Fibroblast of lung (primary cell): ENCODE results near the gene SULF2. TPM values are rescaled to one million over a fixed set of nuclear protein-coding genes. Genes with fewer than 3 reads are reported as not detected.
"Not testable (repeated sequence)": the region's sequence is repeated elsewhere in the genome, so short reads cannot be mapped to it uniquely, and the experiment has no call there.

ENCODE experiments used
- DNase-seq, 2 donors: peaks; one replicate each; pipeline versions ENCODE4 v3.0.0 to v3.0.0-alpha.2; 2010; ENCODE audit warnings: low read depth in 2 of 2
- H2AFZ ChIP-seq: 2 replicates; pipeline ENCODE4 v1.5.1; 2012; ENCODE audit warnings: low read length, control low read depth, inconsistent platforms
- H3K27ac ChIP-seq: 2 replicates; pipeline ENCODE4 v1.5.1; 2011; ENCODE audit warnings: low read length, control low read depth; ENCODE audit not compliant: insufficient read depth
- H3K27me3 ChIP-seq: 2 replicates; pipeline ENCODE4 v1.5.1; 2011; ENCODE audit warnings: mild to moderate bottlenecking, low read length; ENCODE audit not compliant: control insufficient read depth, insufficient read depth
- H3K36me3 ChIP-seq: 2 replicates; pipeline ENCODE4 v1.5.1; 2011; ENCODE audit warnings: low read length; ENCODE audit not compliant: control insufficient read depth, insufficient read depth
- H3K4me1 ChIP-seq: 2 replicates; pipeline ENCODE4 v1.5.1; 2011; ENCODE audit warnings: low read length; ENCODE audit not compliant: control insufficient read depth, insufficient read depth; ENCODE audit errors: extremely low read depth
- H3K4me2 ChIP-seq: 2 replicates; pipeline ENCODE4 v1.5.1; 2011; ENCODE audit warnings: low read length, control low read depth; ENCODE audit not compliant: insufficient read depth; ENCODE audit errors: extremely low read depth
- H3K4me3 ChIP-seq, 4 experiments: fragments of 200-600 bp in 1 of 4; sonication (generic) in 1 of 4; replicated peaks in 1 of 4; 2 replicates each; pipeline ENCODE4 v1.5.1; 2011 to 2016; ENCODE audit warnings: low read length in 4 of 4, low read depth in 3 of 4, mild to moderate bottlenecking in 3 of 4, control low read depth in 2 of 4, inconsistent platforms in 1 of 4, mixed read lengths in 1 of 4; ENCODE audit not compliant: insufficient read depth in 1 of 4; ENCODE audit errors: control extremely low read depth in 1 of 4
- H3K79me2 ChIP-seq: 2 replicates; pipeline ENCODE4 v1.5.1; 2012; ENCODE audit warnings: mild to moderate bottlenecking, low read length, inconsistent platforms; ENCODE audit not compliant: control insufficient read depth, insufficient read depth
- H3K9ac ChIP-seq: 2 replicates; pipeline ENCODE4 v1.5.1; 2011; ENCODE audit warnings: mild to moderate bottlenecking, low read length, control low read depth; ENCODE audit not compliant: insufficient read depth
- H3K9me3 ChIP-seq: 2 replicates; pipeline ENCODE4 v1.5.1; 2012; ENCODE audit warnings: low read depth, low read length; ENCODE audit not compliant: control insufficient read depth, insufficient read depth
- H4K20me1 ChIP-seq: 2 replicates; pipeline ENCODE4 v1.5.1; 2011; ENCODE audit warnings: low read length; ENCODE audit not compliant: control insufficient read depth, insufficient read depth; ENCODE audit errors: extremely low read depth
- CTCF ChIP-seq, 2 donors: IDR thresholded peaks in 1 of 2; conservative IDR thresholded peaks in 1 of 2; 1 replicate in 1 of 2; 2 replicates in 1 of 2; pipeline ENCODE4 v1.5.1; 2011 to 2012; ENCODE audit warnings: low read length in 2 of 2, control low read depth in 1 of 2, inconsistent platforms in 1 of 2, low read depth in 1 of 2, mild to moderate bottlenecking in 1 of 2
- EZH2 ChIP-seq: IDR thresholded peaks from 2 replicates; pipeline ENCODE4 v1.5.1; 2012; ENCODE audit warnings: low read length, control low read depth, mild to moderate bottlenecking; ENCODE audit errors: missing control alignments
- polyA plus RNA-seq, 2 donors: library from polyadenylated mRNA; depleted of rRNA in 1 of 2; stranded (reverse) in 1 of 2; unstranded in 1 of 2; fragments of >200 nt; gene quantifications; 2 replicates each; pipeline ENCODE4 v1.2.1, GENCODE V29; 2011 to 2012; ENCODE audit warnings: missing spikeins in 1 of 2
- total RNA-seq: library from RNA; depleted of rRNA; stranded (reverse); fragments of >200 nt; gene quantifications from 2 replicates; pipeline ENCODE4 v1.2.1, GENCODE V29; 2014

The SULF2 gene
- total and polyA plus RNA-seq, 2 donors (not counting 1 experiment from before 2014, with no cell fraction given) = 0.26 to 9.6 TPM

GRCh38 chr20:47810116-47810677 lies 24.9 kb upstream of the SULF2 start:
- Histone ChIP-seq H3K4me3 (no peak overlapping the region), H3K4me2 (no peak overlapping the region), H2AFZ (no peak overlapping the region), H3K27me3 (no peaks in the 10 kb centered on the region), H4K20me1 (no peaks in the 10 kb centered on the region), H3K9ac (no peak overlapping the region), H3K4me1 (no peaks in the 10 kb centered on the region), H3K79me2 (no peaks in the 10 kb centered on the region), H3K36me3 (no peaks in the 10 kb centered on the region), H3K27ac (no peak overlapping the region), H3K9me3 (no peaks in the 10 kb centered on the region)
- TF ChIP-seq EZH2 (no peak), CTCF (conservative IDR thresholded peaks at IDR 0.05 in 1 of 2, IDR thresholded peaks at IDR 0.05 in 1 of 2; ENCODE audit: low read depth in 1 of 2, low read length in 2 of 2) (no peak)
- no peak for DNase-seq

GRCh38 chr20:47809161-47809960 lies 24.1 kb upstream of the SULF2 start:
- H3K9ac ChIP-seq = no peak overlapping the region
- no peaks in the 10 kb centered on the region for H3K4me1 ChIP-seq
- H3K4me2 ChIP-seq = no peak overlapping the region
- no peaks in the 10 kb centered on the region for H4K20me1 ChIP-seq
- no peak overlapping the region for H3K27ac ChIP-seq
- H3K9me3 ChIP-seq = no peaks in the 10 kb centered on the region
- H3K27me3 ChIP-seq = no peaks in the 10 kb centered on the region
- no peak overlapping the region for H3K4me3 ChIP-seq
- H2AFZ ChIP-seq = no peak overlapping the region
- no peaks in the 10 kb centered on the region for H3K36me3 ChIP-seq
- H3K79me2 ChIP-seq = no peaks in the 10 kb centered on the region
- DNase-seq = peak in 1 of 2 donors; percentile 50
- no peak for TF ChIP-seq CTCF (conservative IDR thresholded peaks at IDR 0.05 in 1 of 2, IDR thresholded peaks at IDR 0.05 in 1 of 2; ENCODE audit: low read depth in 1 of 2, low read length in 2 of 2)
- no peak for TF ChIP-seq EZH2

- Histone ChIP-seq H3K4me1 (no peaks in the 10 kb centered on the region), H4K20me1 (no peaks in the 10 kb centered on the region)
- TF ChIP-seq CTCF (conservative IDR thresholded peaks at IDR 0.05 in 1 of 2, IDR thresholded peaks at IDR 0.05 in 1 of 2; ENCODE audit: low read depth in 1 of 2, low read length in 2 of 2) (no peak), EZH2 (no peak)
Measured at GRCh38 chr20:47805951-47806350, 20.7 kb upstream of the SULF2 start.

GRCh38 chr20:47804972-47805371 lies 19.7 kb upstream of the SULF2 start:
- not testable (repeated sequence) for H3K9me3 ChIP-seq, H3K79me2 ChIP-seq, H3K27ac ChIP-seq, DNase-seq, H3K4me3 ChIP-seq, H2AFZ ChIP-seq, H3K4me1 ChIP-seq, H3K9ac ChIP-seq, H3K36me3 ChIP-seq, H3K27me3 ChIP-seq, H3K4me2 ChIP-seq, H4K20me1 ChIP-seq

More at GRCh38 chr20:47805951-47806350, 20.7 kb upstream of the SULF2 start:
- Histone ChIP-seq H3K36me3 (no peaks in the 10 kb centered on the region), H3K4me2 (no peak overlapping the region), H3K27me3 (no peaks in the 10 kb centered on the region), H3K79me2 (no peaks in the 10 kb centered on the region), H3K27ac (no peak overlapping the region), H3K4me3 (no peak overlapping the region), H3K9me3 (no peaks in the 10 kb centered on the region), H2AFZ (no peak overlapping the region), H3K9ac (no peak overlapping the region)
- no peak for DNase-seq
